Heart right ventricle (tissue), 16 donors: Measurements from ENCODE around the gene CTNND2. TPM values are rescaled to one million over a fixed set of nuclear protein-coding genes. Genes with fewer than 3 reads are reported as not detected.

Source experiments
- ATAC-seq, 8 donors: fragments of 200-7000 bp; cut with Tn5 transposase; one replicate each; pipeline ENCODE4 v1.9.1; 2020; ENCODE audit warnings: mild to moderate bottlenecking in 8 of 8, moderate library complexity in 8 of 8, moderate number of reproducible peaks in 1 of 8
- DNase-seq, 2 donors: peaks; one replicate each; pipeline ENCODE4 v3.0.0-alpha.2; 2020
- H3K27ac ChIP-seq, 10 donors: fragments of 200-600 bp; sonication (generic) in 2 of 10; one replicate each; pipeline versions ENCODE4 v1.5.0 to v1.8.0; 2020 to 2022; ENCODE audit warnings: mild to moderate bottlenecking in 3 of 10
- H3K27me3 ChIP-seq, 7 donors: fragments of 200-600 bp; one replicate each; pipeline ENCODE4 v1.8.0; 2021 to 2022; ENCODE audit warnings: mild to moderate bottlenecking in 2 of 7
- H3K36me3 ChIP-seq, 9 donors: fragments of 200-600 bp; sonication (generic) in 1 of 9; one replicate each; pipeline versions ENCODE4 v1.5.0 to v1.8.0; 2020 to 2022; ENCODE audit warnings: mild to moderate bottlenecking in 2 of 9
- H3K4me1 ChIP-seq, 9 donors: fragments of 200-600 bp; sonication (generic) in 1 of 9; one replicate each; pipeline versions ENCODE4 v1.5.0 to v1.8.0; 2020 to 2022; ENCODE audit warnings: mild to moderate bottlenecking in 4 of 9
- H3K4me3 ChIP-seq, 10 donors: fragments of 200-600 bp; sonication (generic) in 2 of 10; one replicate each; pipeline versions ENCODE4 v1.5.0 to v1.8.0; 2020 to 2022; ENCODE audit warnings: mild to moderate bottlenecking in 7 of 10, moderate library complexity in 2 of 10
- H3K9me3 ChIP-seq, 11 donors: fragments of 200-600 bp in 10 of 11; sonication (generic) in 2 of 11; one replicate each; pipeline versions ENCODE4 v1.5.0 to v1.8.0; 2013 to 2022; ENCODE audit warnings: mild to moderate bottlenecking in 2 of 11, control low read depth in 1 of 11, moderate library complexity in 1 of 11
- WGBS, 2 donors: extraction: QIAGEN DNeasy Blood & Tissue Kit; methylation state at CpG; one replicate each; pipeline ENCODE4 v1.1.7; 2013; ENCODE audit warnings: inconsistent platforms in 1 of 2; 5-methylcytosine and 5-hydroxymethylcytosine counted together
- intact Hi-C, 10 donors: fragments of 100-400 bp; cut with DNase I; formaldehyde crosslinking; loops; one replicate each; pipeline versions ENCODE4 v1.11.1 to v1.14.2; 2022
- polyA plus RNA-seq, 2 donors: library from polyadenylated mRNA; stranded (reverse); fragments of 200-250 nt; gene quantifications; one replicate each; pipeline ENCODE4 v1.2.3, GENCODE V29; 2013
- total RNA-seq, 10 donors: library from RNA; stranded (reverse); fragmentation: NEBNext Ultra II Directional in 3 of 10; extraction: Animal tissue kit (Norgen Biotek cat#: 25700) in 3 of 10; gene quantifications; one replicate each; pipeline versions ENCODE4 v1.2.1 to v1.2.4, GENCODE V29; 2021 to 2023
- TF ChIP-seq, protein P1 (sequence below), 9 donors: fragments of 200-600 bp; sonication (generic) in 2 of 9; IDR thresholded peaks; one replicate each; pipeline versions ENCODE4 v1.5.0 to v1.8.0; 2021 to 2022; ENCODE audit warnings: antibody characterized with exemption in 9 of 9, mild to moderate bottlenecking in 5 of 9, moderate library complexity in 1 of 9
- donor health status: Arrhythmogenic right ventricular cardiomyopathy.
- donor health status: ischemic (EF 13 %, LVEDD 7.1; RV severe dilation, severe dysfunction).
- donor health status: healthy with polysubstance abuse.
- donor health status: DM: no; HTN: yes; CAD: no.
- donor health status: DM: no; HTN: no; CAD: no.
- donor health status: ischemic (EF 25% LVEDD 6.9; RV normal size, moderate dysfunction).
- donor health status: ischemic (EF 25% LVEDD 5.7; RV mildly dilated, moderate dysfunction).
- donor health status: healthy.
- donor health status: DM: yes; HTN: yes; CAD: no.
- donor health status: Ischemic cardiomyopathy.
- donor health status: ischemic (EF 35%, LVEDD 5.7; RV mildly dilated, moderate dysfunction).
- donor health status: nonischemic (EF 11% LVEDD 7.7; RV severe dilation, severe dysfunction).
- donor health status: DM: yes; HTN: yes; CAD: no.
- donor health status: PGD.
- donor health status: ischemic (EF 29% LVEDD 5.4; RV normal size, mild dysfunction).
- donor health status: nonischemic (EF 23%, LVEDD 6.1; RV moderate dilation, normal function).

The CTNND2 gene
- total and polyA plus RNA-seq, 12 donors, result 1.1 to 29.6 (median 9.9) TPM

DNA sequence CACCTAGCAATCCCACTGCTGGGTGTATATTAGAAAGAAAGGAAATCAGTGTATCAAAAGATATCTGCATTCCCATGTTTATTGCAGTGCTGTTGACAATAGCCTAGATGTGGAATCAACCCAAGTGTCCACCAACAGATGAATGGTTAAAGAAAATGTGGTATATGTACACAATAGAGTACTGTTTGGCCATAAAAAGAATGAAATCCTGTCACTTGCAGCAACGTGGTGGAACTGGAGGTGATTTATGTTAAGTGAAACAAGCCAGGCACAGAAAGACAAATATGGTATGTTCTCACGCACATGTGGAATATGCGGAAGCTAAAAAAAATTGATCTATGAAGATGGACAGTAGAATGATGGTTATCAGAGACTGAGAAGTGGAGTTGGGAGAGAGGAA, 921.6 kb downstream of the CTNND2 start:
- 76 to 79% methylated on average over 3 of the region's 3 CpGs for WGBS, 2 donors
- H3K36me3 ChIP-seq, result no peaks in the 10 kb centered on the region
- no peak overlapping the region for H3K27ac ChIP-seq
- peaks cover 0 to 8% (median 4%) of the 10 kb centered on the region in 9 donors for H3K4me1 ChIP-seq
- TF ChIP-seq, protein P1, sequence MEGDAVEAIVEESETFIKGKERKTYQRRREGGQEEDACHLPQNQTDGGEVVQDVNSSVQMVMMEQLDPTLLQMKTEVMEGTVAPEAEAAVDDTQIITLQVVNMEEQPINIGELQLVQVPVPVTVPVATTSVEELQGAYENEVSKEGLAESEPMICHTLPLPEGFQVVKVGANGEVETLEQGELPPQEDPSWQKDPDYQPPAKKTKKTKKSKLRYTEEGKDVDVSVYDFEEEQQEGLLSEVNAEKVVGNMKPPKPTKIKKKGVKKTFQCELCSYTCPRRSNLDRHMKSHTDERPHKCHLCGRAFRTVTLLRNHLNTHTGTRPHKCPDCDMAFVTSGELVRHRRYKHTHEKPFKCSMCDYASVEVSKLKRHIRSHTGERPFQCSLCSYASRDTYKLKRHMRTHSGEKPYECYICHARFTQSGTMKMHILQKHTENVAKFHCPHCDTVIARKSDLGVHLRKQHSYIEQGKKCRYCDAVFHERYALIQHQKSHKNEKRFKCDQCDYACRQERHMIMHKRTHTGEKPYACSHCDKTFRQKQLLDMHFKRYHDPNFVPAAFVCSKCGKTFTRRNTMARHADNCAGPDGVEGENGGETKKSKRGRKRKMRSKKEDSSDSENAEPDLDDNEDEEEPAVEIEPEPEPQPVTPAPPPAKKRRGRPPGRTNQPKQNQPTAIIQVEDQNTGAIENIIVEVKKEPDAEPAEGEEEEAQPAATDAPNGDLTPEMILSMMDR (IDR thresholded peaks at IDR 0.05), result no peak
- no peak for ATAC-seq
- peaks cover 0 to 9% (median 0%) of the 10 kb centered on the region in 7 donors for H3K27me3 ChIP-seq
- no peak overlapping the region for H3K4me3 ChIP-seq
- no peaks in the 10 kb centered on the region for H3K9me3 ChIP-seq
- intact Hi-C loops, result loop anchor here in 5 of 10 donors (10.0 kb wide), 2 partner anchors 202 to 288 kb away; no protein-coding TSS in a partner anchor
- no peak for DNase-seq

DNA sequence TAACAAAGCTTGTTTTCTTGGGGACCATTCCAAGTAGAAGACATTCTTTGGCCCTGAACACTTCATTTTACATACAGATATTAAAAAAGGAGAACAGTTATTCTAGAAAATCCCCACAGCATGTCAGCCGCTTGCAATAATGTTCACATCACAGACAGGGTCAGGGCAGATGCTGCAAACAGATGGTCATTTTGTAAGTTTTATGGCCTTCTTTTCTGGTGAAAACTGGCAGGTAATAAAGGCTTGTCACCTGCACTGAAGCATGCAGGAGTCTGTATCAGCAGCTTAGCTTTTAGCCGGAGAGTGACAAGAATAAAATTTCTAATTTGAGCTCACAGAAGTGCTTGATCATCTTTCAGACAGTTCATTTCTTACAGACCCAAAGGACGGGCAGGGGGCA, 922.3 kb downstream of the CTNND2 start:
- H3K27me3 ChIP-seq, result peaks cover 0 to 6% (median 0%) of the 10 kb centered on the region in 7 donors
- TF ChIP-seq, protein P1 (IDR thresholded peaks at IDR 0.05), result no peak
- no peaks in the 10 kb centered on the region for H3K36me3 ChIP-seq
- WGBS, 2 donors, result 75 to 80% methylated on average over 3 of the region's 3 CpGs
- peaks cover 0 to 3% (median 0%) of the 10 kb centered on the region in 9 donors for H3K4me1 ChIP-seq
- H3K27ac ChIP-seq, result no peak overlapping the region
- intact Hi-C loops, result loop anchor here in 5 of 10 donors (10.0 kb wide), 2 partner anchors 203 to 287 kb away; no protein-coding TSS in a partner anchor
- DNase-seq (no peak), ATAC-seq (no peak)
- H3K4me3 ChIP-seq, result no peak overlapping the region
- no peaks in the 10 kb centered on the region for H3K9me3 ChIP-seq

DNA sequence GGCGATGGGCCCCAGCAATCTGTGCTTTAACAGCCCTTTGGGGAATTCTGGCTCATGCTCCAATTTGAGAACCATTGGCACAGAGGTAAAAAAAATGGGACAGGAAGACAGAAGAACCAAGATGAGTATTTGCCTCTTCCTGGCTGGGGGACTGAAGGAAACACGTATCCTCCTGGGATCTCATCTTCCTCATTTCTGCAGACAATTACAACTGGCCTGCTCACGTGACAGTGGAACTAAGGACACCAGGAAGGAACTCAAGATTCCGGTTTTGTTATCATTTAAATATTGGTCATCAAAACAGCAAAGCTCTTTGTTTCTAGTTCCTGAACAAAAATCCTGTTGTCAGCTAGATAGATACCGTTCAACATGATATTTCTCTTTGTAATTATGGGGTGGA, 927.2 kb downstream of the CTNND2 start:
- 49 to 60% methylated on average over 5 of the region's 5 CpGs for WGBS, 2 donors
- H3K4me1 ChIP-seq, result no peaks in the 10 kb centered on the region
- no peak overlapping the region for H3K27ac ChIP-seq
- intact Hi-C loops, result no loop called here
- ATAC-seq (peak in 1 of 8 donors; percentile 20), DNase-seq (no peak)
- H3K36me3 ChIP-seq, result no peaks in the 10 kb centered on the region
- no peaks in the 10 kb centered on the region for H3K9me3 ChIP-seq
- no peak overlapping the region for H3K4me3 ChIP-seq
- no peaks in the 10 kb centered on the region for H3K27me3 ChIP-seq
- TF ChIP-seq, protein P1 (IDR thresholded peaks at IDR 0.05), result no peak

DNA sequence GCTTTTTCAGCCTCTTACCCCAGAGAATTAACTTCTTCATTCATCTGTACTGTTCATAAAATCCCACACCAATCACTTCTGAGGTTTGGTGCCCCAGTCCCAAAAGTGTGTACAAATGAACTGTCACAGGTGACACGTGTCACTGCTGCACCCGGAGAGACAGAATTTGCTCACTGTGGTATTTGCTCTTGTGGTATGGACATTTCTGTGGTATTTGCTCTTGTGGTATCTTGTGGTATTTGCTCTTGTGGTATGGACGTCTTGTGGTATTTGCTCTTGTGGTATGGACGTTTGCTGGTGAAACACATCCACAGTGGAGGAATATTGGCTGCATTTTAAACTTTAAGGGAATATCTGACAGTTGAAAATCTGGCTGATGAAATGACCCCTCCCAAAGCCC, 928.3 kb downstream of the CTNND2 start:
- intact Hi-C loops, result no loop called here
- no peak overlapping the region for H3K4me3 ChIP-seq
- TF ChIP-seq, protein P1 (IDR thresholded peaks at IDR 0.05), result no peak
- H3K4me1 ChIP-seq, result no peaks in the 10 kb centered on the region
- 79 to 88% methylated on average over 4 of the region's 4 CpGs for WGBS, 2 donors
- no peak overlapping the region for H3K27ac ChIP-seq
- no peaks in the 10 kb centered on the region for H3K27me3 ChIP-seq
- no peaks in the 10 kb centered on the region for H3K9me3 ChIP-seq
- H3K36me3 ChIP-seq, result no peaks in the 10 kb centered on the region
- ATAC-seq (no peak), DNase-seq (no peak)
